ENCODE data around the gene BBS7. TPM values are rescaled to one million over a fixed set of nuclear protein-coding genes. Genes with fewer than 3 reads are reported as not detected.
A peak's percentile ranks its signal among the peaks of the same experiment; 100 is the strongest.

The BBS7 gene
- total and polyA plus RNA-seq, 9 of the 15 experiments (the other 6 are each of a cell fraction or from before 2014, with no cell fraction given) = 13.4 to 25.8 (median 16.4) TPM

DNA sequence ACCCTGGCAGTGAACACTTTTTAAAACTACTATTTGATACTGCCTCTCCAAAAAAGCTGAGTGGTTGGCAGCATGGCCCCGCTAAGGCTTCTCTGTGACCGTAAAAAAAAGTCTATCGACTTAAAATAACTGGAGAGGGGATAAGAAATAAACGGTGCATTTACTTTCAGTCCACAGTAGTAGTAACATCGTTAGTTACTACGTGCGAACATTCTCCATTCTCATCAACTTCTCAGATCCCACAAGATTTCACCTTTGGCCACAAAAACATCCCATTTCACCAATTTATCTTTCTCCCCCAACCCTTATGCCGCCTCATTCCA is 69.7 kb downstream of the BBS7 start (continued):
- TF ChIP-seq, protein P1, sequence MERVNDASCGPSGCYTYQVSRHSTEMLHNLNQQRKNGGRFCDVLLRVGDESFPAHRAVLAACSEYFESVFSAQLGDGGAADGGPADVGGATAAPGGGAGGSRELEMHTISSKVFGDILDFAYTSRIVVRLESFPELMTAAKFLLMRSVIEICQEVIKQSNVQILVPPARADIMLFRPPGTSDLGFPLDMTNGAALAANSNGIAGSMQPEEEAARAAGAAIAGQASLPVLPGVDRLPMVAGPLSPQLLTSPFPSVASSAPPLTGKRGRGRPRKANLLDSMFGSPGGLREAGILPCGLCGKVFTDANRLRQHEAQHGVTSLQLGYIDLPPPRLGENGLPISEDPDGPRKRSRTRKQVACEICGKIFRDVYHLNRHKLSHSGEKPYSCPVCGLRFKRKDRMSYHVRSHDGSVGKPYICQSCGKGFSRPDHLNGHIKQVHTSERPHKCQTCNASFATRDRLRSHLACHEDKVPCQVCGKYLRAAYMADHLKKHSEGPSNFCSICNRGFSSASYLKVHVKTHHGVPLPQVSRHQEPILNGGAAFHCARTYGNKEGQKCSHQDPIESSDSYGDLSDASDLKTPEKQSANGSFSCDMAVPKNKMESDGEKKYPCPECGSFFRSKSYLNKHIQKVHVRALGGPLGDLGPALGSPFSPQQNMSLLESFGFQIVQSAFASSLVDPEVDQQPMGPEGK (CRISPR knock-in tag; IDR thresholded peaks at IDR 0.05; ENCODE audit: borderline replicate concordance) = no peak
- 0 out of 2 replicates have a peak, but pooled peaks have one; percentile 30 for TF ChIP-seq ZNF197 (CRISPR knock-in tag; IDR thresholded peaks at IDR 0.05; ENCODE audit: low read depth)
- 0 out of 2 replicates have a peak, but pooled peaks have one; percentile 9 for TF ChIP-seq RAD51 (IDR thresholded peaks at IDR 0.05; ENCODE audit: borderline replicate concordance, low read depth)
- TF ChIP-seq NELFE (IDR thresholded peaks at IDR 0.05; ENCODE audit: insufficient read depth, insufficient read length) = no peak
- no peak for TF ChIP-seq MYC (IDR thresholded peaks at IDR 0.05; ENCODE audit: low read depth, low read length)
- no peak for TF ChIP-seq MYC (CRISPR knock-in tag; IDR thresholded peaks at IDR 0.05; ENCODE audit: borderline replicate concordance, low read depth)
- TF ChIP-seq, protein P2, sequence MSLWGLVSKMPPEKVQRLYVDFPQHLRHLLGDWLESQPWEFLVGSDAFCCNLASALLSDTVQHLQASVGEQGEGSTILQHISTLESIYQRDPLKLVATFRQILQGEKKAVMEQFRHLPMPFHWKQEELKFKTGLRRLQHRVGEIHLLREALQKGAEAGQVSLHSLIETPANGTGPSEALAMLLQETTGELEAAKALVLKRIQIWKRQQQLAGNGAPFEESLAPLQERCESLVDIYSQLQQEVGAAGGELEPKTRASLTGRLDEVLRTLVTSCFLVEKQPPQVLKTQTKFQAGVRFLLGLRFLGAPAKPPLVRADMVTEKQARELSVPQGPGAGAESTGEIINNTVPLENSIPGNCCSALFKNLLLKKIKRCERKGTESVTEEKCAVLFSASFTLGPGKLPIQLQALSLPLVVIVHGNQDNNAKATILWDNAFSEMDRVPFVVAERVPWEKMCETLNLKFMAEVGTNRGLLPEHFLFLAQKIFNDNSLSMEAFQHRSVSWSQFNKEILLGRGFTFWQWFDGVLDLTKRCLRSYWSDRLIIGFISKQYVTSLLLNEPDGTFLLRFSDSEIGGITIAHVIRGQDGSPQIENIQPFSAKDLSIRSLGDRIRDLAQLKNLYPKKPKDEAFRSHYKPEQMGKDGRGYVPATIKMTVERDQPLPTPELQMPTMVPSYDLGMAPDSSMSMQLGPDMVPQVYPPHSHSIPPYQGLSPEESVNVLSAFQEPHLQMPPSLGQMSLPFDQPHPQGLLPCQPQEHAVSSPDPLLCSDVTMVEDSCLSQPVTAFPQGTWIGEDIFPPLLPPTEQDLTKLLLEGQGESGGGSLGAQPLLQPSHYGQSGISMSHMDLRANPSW (CRISPR knock-in tag; IDR thresholded peaks at IDR 0.05) = no peak
- TF ChIP-seq IFI16 (CRISPR knock-in tag; IDR thresholded peaks at IDR 0.05) = no peak
